CD4-positive, alpha-beta T cell treated with Interleukin-21 for 1 hour (primary cell): ENCODE results near the gene ZNF296.

ENCODE experiments used
- DNase-seq: peaks from one replicate; pipeline ENCODE4 v3.0.0-alpha.2; 2020

Gene ZNF296

DNA sequence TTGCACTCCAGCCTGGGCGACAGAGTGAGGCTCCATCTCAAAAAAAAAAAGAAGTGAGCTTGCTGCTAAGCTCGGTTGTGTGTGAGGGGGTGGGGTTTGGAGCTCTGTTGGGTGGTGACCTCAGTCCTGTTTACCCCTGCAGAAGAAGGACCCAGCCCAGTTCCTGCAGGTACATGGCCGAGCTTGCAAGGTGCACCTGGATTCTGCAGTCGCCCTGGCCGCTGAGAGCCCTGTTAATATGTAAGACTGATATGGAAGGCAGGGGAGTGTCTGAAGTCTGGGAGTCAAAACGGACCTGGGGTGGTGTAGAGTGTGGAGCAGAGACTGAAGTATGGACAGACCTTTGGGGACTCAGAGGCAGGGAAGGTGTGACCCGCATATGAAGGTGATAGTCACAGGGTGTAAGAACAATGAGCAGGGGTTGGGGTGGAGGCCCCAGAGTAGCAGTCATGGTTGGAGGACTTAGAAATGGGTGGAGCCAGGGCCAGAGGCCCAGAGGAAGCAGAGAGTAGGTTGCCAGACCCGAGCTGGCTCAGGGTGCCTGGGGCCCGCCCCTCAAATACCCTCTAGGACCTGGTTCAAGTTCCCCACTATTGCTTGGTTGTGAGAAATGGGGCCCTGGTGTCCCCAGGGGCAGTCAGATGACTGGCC is 24.2 kb downstream of the ZNF296 start:
- DNase-seq = no peak

DNA sequence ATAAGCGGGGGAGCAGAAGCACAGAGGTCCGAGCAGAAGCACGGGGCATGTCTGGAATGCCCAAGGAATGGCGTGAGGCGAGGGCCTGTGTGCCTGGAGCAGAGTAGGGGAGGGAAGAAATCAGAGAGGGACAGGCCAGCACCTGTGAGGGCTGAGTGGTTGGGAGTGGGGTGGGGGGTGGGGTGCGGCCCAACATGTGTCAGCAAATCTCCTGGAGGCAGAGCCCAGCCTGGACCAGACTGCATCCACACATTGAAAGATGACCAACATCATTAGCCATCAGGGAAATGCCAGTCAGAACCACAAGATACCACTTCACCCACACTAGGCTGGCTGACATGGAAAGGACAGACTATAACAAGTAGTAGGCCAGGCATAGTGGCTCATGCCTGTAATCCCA is 26.2 kb downstream of the ZNF296 start:
- DNase-seq = no peak

- no peak for DNase-seq
Measured at GRCh38 chr19:45049073-45049736, 27.1 kb downstream of the ZNF296 start.

GRCh38 chr19:45047188-45047797 is 29.0 kb downstream of the ZNF296 start:
- no peak for DNase-seq

GRCh38 chr19:45046355-45046754 is 29.9 kb downstream of the ZNF296 start:
- DNase-seq = no peak

GRCh38 chr19:45045671-45046353 is 30.5 kb downstream of the ZNF296 start:
- DNase-seq = no peak

- DNase-seq = no peak
Measured at GRCh38 chr19:45041125-45041524, 35.2 kb downstream of the ZNF296 start.

DNA sequence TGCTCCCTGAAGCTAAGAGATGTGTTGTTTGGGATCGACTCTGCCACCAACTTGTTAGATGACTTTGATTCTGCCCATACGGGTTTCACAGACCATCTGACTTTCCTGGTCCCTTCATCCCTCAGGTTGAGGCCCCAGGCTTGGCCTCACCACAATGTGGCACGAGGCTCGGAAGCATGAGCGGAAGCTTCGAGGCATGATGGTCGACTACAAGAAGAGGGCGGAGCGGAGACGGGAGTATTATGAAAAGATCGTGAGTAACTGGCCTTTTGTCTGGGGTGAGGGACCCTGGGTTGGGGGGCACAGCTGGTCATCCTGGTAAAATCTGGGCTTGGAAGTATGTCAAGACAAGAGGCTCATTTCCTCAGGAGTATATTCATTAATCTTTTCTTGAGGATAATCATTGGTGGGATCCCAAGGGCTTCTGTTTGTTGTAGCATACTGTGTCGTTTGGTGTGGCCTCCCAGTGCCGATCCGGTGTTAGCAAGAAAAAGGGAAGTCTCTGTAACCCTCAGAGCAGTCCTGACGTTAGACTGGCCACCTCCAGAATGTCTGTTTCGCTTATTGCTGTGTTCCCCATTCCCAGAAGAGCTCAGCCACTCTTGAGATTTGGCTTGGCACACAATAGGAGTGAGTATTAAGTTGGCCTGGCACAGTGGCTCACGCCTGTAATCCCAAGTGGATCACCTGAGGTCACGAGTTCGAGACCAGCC is 36.1 kb downstream of the ZNF296 start:
- DNase-seq = no peak

DNA sequence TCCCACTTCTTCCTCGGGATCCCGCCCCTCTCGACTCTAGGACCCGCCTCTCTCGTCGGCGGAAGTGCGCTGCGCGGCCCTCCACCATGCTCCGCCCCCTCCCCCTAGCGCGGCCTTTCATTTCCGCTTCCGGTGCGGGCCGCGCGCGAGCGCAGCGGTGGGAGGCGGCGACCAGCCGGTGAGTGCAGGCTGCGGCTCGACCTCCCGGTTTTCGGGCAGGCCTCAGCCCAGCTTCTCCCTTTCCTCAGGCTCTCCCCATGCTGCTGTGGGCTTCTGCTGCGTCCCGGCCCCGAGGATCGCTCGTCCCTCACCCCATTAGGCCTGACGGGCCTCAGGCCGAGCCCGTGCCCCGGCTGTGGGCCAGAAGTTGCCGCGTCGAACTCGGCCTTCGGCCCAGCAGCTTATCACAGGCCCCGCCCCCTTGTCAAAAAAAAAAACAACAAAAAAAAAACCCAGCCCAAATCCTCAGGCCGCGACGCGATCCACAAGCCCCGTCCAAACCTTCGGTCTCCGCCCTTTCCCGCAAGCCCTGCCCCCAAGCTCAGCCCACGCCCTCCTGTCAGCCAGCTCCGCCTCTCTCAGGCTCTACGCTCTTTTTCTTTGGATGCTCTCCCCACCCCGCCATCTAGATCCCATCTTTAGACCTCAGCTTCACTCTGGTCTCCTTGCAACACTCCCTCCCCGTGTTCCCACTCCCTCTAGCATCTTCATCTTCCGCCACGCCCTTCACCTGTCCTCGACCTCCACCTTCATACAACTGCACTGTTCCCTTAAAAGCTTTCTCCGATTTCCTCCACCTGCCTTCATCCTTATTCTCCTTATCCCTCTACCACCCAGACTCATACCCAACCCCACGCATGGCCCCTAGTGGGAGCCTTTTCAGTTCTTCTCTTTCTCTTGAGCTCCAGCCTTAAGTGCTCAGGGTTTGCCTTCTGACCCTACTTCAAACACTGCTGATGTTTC is 37.1 kb downstream of the ZNF296 start, which contains the start of gene CLASRP:
Gene CLASRP, plus strand, starts transcription at position 115 of the 963 bp plus-strand sequence. CDS start 1,168 bp downstream, outside the sequence.
- DNase-seq = peak; percentile 89

GRCh38 chr19:45037393-45038169 is 38.7 kb downstream of the ZNF296 start:
- DNase-seq = no peak

DNA sequence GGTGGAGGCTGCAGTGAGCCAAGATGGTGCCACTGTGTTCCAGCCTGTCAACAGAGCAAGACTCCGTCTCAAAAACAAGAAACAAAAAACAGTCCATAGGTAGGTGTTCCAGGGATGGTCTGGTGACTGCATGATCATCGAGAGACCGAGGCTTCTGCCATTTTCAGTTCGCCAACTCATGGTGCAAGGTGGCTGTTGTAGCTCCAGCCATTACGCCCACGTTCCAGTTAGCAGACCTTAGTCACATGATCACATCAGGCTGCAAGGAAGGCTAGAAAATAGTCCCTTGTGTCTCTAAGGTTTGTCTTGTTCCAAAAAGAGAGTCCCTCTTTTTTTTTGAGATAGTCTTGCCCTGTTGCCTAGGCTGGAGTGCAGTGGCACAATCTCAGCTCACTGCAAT is 40.5 kb downstream of the ZNF296 start:
- no peak for DNase-seq

DNA sequence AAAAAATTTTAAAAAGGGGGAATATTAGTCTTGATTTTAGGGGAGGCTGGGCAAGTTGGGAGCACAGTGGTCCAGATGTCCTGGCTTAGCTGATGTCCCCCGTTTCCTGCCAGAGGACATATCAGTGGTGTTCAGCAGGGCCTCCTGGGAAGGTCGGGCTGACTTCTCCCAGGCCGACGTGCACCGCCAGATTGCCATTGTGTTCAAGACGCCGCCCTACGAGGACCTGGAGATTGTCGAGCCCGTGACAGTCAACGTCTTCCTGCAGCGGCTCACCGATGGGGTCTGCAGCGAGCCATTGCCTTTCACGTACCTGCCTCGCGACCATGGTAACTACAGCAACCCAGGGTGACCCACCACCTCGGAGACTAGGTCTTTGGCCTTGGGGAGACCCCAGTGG is 43.9 kb downstream of the ZNF296 start:
- no peak for DNase-seq

GRCh38 chr19:45030825-45031224 is 45.5 kb downstream of the ZNF296 start:
- no peak for DNase-seq

- DNase-seq = no peak
Measured at GRCh38 chr19:45027371-45027770, 48.9 kb downstream of the ZNF296 start.

- DNase-seq = no peak
Measured at GRCh38 chr19:45025264-45025663, 51.0 kb downstream of the ZNF296 start.

DNA sequence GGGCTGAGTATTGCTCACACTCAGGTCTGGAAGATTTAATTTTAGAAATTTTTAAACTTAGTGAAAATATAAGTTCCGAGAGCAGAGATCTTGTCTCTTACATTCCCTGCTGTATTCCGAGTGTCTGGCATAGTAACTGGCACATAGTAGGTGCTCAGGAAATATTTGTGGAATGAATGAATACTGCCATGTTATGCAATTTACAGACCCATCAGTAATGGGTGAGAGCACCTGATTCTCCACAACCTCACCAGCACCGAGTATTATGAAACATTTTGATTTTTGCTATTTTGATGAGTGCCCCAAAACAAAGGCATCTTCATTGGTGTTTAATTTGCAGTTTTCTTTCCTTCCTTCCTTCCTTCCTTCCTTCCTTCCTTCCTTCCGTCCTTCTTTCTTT is 53.2 kb downstream of the ZNF296 start:
- no peak for DNase-seq

DNA sequence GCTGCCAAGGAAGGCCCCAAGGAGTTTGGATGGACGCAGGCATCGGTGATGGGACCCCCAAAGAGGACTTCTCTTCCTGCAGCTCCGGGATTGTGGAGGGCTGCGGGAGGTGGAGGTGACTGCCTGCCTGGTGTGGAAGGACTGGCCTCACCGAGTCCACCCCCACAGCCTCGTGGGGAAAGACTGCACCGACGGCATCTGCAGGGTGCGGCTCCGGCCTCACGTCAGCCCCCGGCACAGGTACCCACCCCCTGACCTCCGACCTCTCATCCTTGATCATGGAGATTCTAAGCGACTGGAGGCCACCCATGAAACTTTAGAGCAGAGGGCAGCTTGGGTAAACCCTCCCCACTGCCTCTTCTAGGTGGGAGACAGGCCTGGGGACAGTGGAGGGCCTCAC is 54.3 kb downstream of the ZNF296 start:
- DNase-seq = no peak
